Activated T-cell treated with anti-CD3 and anti-CD28 coated beads for 4 hours (primary cell): Measurements from ENCODE around the gene HIGD2A.
"Not testable (repeated sequence)": the region's sequence is repeated elsewhere in the genome, so short reads cannot be mapped to it uniquely, and the experiment has no call there.

Source experiments
- DNase-seq: peaks from one replicate; pipeline ENCODE4 v3.0.0-alpha.2; 2020

HIGD2A gene

DNA sequence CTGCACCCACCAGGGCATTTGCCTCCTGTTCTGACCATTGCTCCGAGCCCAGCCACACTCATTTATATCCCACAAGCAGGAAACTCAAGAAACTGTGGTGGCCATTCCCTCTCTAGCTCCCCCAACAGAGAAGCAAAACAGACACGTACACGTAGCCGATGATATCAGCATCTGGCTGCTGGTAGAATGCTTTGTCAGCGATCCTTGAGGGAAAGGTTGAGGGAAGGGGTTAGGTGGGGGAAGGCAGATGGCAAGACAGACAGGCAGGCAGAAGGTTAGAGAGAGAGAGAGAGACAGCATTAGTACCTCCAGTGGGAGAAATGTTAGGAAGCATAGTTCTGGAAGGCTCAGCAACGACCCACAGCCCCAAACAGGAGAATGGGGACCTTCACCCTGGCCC lies 7.8 kb downstream of the HIGD2A start:
- DNase-seq = no peak

DNA sequence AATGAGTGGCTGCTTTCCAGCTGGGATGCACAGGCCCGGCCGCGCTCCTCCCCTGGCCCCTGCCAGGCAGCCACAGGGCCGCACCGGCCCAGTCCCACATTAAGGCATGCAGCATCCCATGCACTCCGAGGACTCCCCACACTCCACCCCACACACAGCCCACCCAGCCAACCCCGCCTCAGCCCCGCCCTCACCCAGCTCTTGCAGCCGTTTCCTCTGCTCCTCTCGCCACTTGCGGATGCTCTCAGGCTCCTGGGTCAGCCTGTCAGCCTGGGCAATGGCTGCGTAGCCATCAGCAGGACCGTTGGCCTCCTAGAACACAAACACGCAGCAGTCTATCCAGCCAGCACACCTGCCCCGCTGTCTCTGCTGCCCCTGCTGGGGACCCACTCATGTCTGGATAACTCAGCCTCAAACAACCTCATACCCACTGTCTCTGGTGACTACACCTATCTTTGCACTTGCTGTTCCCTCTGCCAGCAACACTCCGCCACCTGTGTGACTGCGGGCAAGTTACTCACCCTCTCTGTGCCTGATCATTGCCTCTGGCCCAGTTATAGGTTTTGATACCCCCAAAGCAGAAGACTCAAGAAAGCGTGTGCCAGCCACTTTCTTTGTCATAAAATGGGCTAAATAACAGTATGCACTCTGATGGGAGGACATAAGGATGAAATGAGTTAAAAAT lies 9.3 kb downstream of the HIGD2A start:
- DNase-seq = no peak

GRCh38 chr5:176400382-176401156 lies 12.0 kb downstream of the HIGD2A start:
- DNase-seq = no peak

- no peak for DNase-seq
Measured at GRCh38 chr5:176401281-176402205, 13.0 kb downstream of the HIGD2A start.

DNA sequence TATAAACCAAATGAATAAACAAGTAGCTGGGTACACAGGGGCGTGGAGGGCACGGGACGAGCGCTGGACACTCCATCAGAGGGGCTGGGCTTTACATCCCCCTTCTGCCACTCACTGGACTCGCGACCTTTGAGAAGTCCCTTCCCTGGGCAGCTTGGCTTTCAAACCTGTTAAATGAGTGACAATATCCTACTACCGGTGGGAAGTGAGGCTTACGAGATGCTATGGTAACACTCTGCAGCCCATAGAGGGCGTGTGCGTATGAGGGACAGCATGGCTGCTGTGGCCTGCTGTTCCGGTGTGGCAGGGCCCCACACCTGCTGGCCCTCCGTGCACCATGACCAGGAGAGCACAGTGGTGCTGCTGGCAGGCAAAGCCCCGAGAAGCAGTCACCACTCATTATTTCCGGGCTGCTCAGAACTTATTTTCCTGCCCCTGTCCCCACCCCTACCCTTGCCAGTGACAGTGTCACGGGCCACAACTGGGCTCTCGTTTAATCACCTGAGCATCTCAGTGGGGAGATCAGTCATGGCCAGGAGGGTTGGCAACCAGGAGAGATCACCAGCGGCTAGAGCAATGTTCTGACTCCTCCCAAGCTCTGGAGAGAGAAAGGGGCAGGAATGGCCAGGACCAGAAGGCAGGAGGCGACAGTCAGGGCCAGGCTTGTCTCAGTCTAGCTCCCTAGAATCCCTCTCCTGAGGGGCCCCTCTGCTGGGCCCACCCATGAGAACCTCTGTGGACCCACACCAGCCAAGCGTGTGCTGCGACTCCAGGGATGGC lies 17.3 kb downstream of the HIGD2A start:
- DNase-seq = no peak

DNA sequence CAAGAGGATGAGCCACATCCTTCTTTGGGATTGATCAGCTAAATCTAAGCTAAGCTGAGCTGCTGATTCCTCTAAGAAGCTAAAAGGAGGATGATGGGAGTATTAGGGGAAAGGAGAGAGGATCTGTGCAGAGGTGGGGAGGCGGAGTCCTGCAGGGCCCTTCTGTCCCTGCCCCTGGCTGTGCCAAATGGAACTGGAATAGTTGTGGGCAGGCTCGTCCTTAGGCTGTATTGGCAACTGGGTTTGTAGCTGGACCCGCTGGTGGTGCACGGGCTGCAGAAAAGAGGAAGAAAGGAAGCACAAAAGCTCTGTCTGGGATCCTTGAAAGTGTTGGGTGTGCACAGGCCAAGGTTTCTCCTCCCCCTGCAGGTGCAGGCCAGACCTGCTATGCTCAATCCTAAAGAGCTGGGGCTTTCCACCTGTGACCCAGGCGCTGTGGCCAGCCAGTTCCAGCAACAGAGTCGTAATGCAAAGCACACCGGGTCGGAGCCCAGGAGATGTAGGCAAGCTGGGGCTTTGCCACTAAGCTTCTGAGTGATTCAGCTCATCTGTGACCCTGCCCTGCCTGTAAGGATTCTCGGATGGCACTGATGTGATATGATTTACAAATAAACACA lies 18.0 kb downstream of the HIGD2A start:
- DNase-seq = no peak

- no peak for DNase-seq
Measured at GRCh38 chr5:176407456-176408251, 19.1 kb downstream of the HIGD2A start.

DNA sequence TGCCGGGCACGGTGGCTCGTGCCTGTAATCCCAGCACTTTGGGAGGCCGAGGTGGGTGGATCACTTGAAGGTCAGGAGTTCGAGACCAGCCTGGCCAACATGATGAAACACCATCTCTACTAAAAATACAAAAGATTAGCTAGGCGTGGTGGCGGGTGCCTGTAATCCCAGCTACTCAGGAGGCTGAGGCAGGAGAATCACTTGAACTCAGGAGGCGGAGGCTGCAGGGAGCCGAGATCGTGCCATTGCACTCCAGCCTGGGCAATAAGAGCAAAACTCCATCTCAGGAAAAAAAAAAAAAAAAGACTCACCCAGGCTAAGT lies 19.7 kb downstream of the HIGD2A start:
- not testable (repeated sequence) for DNase-seq

DNA sequence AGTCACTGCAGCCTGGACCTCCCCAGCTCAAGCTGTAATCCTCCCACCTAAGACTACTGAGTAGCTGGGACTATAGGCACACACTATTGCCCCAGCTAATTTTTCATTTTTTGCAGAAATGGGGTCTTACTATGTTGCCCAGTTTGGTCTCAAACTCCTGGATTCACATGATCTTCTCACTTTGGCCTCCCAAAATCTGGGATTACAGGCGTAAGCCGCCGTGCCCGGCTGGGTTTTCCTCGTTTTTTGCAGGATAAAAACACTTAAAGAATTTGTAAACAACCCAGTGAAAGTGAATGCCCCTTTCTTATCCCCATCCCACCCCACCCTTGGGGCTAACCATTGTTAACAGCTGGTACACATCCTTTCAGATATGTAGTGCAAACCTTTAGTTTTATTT lies 20.0 kb downstream of the HIGD2A start:
- DNase-seq = no peak

- no peak for DNase-seq
Measured at GRCh38 chr5:176409765-176410164, 21.2 kb downstream of the HIGD2A start.

DNA sequence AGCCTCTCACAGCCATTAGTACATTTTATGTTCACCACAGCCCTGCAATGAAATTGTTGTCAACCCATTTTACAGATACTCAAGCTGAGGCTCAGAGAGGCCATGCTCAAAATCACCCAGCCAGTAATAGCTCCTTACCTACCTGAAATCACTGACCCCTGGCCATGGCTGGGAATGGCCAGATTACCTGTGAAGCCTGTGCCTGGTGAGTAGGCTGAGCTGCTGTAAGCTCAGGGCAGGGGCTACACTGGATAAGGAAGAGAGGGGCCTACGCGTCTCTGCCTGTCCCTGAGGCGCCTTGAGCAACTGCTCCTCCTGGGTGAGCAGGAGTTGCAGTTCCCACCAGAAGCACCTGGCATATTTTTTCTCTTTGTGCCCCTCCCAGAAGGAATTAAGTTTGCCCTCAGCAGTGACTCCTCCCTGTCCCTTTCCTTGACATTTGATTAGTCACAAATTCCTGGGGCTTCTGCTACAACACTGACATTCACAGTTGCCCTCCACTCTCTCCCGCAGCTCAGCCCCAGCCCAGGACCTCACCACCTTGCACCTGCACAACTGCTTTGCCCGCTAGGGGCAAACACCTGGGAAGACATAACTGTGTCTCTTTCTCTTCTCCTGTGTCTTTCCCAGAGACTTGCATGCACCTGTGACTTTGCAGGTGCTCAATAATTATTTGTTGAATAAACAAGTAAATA lies 22.1 kb downstream of the HIGD2A start:
- DNase-seq = no peak

DNA sequence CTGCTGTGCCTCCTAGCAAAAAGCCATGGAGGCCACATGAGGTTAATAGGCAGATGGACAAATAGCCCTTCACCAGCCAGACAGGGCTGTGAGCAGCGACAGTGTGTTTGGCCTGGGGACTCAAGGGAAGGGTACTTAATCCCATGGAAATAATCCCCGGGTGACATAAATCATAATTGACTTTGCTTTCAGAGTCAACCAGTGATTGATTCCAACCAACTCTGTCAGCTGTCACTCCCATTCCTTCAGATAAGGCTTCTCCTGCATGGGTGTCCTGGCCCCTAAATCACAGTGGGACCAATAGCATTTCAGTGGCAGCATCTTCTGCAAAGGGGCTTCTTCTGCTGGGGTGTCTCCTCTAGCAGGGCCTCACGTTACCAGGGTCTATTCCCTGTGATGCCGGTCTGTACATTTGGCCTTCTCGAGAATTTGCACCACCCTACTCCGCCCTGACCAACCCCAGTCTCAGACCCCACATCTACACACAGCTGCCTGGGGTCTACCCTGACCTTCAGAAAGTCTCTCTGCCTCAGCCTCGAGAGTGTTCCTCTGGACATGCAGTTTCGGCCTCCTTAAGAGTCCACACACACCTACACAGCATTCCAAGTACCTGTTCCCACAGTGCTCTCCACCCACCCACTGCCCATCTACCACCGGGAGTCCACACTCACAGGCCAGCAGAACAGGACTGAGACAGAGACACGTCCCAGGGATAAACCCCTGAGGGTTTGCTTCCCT lies 24.1 kb downstream of the HIGD2A start:
- DNase-seq = no peak

- DNase-seq = no peak
Measured at GRCh38 chr5:176413255-176413565, 24.7 kb downstream of the HIGD2A start.

DNA sequence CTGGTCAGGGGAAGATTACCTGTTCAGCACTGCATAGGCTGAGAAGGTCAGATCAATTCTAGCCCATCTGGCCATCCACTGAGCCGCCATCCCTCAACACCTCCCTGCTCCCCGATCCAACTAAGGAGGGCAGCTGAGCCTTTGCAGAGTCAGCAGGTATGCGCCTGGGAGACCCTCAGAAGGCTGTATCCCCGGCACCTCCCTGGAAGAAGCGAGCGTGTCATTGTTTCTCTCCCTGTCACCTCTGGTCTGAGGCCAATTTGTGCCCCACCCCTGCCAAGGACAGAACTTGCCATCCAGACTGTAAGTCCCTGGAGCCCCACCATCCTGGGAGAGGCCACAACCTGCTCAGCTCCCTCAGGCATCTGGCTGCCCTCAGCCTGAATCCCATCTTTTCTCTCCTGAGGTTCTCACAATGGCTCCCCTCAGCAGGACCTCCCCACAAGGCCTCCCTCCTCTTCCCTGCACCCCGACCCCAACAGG lies 25.2 kb downstream of the HIGD2A start:
- DNase-seq = no peak

DNA sequence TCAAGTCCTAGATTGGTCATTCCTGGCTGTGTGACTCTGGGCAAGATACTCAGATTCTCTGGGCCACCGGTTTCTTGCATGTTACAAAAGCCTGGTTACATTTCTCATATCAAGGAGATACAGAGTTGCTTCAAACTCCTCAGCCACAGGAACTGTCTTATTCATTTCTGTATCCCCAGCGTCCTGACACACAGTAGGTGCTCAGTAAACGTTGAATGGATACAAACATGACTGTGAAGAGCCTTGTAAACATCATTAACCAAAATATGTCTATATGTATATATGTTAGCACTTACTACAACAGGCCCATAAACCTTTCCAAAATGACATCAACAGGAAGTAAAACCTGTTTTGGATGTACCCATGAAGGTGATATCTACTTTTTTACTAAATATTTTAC lies 26.2 kb downstream of the HIGD2A start:
- no peak for DNase-seq

DNA sequence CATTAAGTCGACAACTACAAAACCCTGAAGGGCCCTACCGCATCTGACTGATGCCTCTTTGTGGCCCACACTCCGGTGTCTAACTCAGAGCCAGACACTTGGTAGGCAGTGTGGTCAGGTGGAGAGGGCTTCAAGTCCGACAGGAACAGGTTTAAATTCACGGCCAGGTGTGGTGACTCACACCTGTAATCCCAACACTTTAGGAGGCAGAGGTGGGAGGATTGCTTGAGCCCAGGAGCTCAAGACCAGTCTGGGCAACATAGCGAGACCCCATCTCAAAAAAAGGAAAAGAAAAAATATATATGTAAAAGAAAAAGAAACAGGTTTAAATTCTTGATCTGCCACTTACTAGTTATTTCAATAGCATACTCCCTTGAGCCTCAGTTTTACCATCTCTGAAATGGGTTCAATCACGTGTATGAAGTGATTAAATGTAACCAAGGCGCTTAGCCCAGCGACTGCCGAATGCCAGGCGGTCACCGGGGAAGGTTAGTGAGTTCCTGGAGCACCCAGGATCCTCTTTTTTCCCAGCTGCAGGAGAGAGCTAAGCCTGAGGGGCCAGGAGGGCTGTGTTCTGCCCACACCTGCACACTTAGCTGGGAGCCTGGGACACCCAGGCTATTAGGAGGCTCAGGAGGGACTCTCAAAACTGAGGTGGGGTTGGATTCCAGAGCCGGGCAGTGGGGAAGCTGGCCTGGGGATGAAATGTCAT lies 26.8 kb downstream of the HIGD2A start:
- DNase-seq = no peak

DNA sequence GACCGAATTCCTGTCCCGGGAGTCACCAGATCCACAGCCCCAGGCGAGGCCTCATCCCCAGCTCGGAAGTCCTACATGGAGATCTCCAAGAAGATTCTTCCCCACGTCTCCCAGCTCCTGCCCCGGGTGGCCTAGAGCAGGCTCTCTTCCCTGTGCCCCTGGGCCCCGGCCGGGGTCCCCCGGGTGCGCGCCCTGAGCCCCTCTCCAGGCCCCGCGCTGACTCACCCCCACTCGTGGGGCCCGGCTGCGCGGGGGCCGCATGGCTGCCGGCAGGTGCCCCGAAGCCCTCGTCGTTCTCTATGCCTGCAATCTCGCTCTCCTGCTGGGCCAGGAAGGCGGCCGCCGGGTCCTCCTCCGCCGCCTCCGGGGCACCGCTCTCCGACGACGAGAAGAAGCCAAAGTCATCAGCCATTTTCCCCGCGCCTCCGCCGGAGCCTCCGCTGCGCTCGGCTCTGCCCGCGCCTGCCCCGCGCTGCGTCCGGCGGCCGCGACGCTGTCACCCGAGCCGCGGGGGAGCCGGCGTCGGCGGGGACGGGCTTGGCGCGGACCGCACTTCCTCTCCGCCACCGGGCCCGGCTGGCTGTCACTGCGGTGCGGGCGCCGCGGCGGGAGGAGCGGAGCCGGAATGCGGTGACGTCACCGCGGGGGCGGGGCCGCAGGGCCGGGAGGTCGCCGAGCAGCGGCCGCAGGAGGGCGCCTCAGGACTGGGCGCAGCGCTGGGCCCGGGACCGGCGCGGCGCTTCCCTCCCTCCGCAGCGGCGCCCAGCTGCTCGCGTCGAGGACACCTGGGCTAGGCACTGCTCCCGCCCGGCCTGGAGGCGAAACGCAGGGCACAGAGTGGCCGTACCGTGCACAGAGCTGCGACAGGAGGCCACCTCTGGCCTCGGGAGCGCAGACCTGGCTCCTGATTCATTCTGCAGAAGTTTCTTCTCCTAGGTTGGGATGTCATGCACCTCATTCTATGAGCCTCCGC lies 27.7 kb downstream of the HIGD2A start, which contains the start of gene CLTB:
CLTB (minus strand) TSS at position 588 of the 973 bp plus-strand sequence; CDS start at position 412, 176 bp downstream.
- DNase-seq = peak; percentile 87

DNA sequence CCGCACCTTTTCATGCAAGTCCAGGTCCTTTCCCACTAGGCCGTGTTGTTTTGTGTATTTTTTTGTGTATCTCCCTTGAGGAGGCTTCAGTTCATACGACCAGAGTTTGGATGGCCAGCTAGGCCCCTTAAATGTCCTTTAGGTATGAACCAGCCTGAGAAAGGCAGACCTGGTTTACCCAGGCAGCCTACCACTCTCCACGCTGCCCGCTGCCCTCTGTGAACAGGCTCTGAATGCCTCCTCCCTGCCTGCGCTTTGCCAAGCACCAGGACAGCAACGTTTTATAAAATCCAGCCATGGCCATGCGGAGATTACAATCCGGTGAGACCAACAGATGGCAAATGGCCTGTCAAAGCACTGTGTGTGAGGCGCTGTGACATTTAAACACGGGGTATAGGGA lies 28.4 kb downstream of the HIGD2A start:
- no peak for DNase-seq
